Neuronal stem cell (in vitro differentiated cells): ENCODE data around the gene ZNF124.
"Not testable (repeated sequence)": the region's sequence is repeated elsewhere in the genome, so short reads cannot be mapped to it uniquely, and the experiment has no call there.

Source experiments
- DNase-seq: peaks from one replicate; pipeline ENCODE4 v3.0.0-alpha.2; 2013; ENCODE audit warnings: low spot score
- H2AFZ ChIP-seq: one replicate; pipeline ENCODE4 v1.6.1; 2013; ENCODE audit warnings: mild to moderate bottlenecking, low read length, inconsistent platforms
- H2AK5ac ChIP-seq: 2 replicates; pipeline ENCODE4 v1.6.1; 2013; ENCODE audit warnings: low read depth, mild to moderate bottlenecking, inconsistent platforms, low read length, moderate library complexity, mixed read lengths
- H2BK120ac ChIP-seq: 2 replicates; pipeline ENCODE4 v1.6.1; 2013; ENCODE audit warnings: low read depth, mild to moderate bottlenecking, inconsistent platforms, low read length, moderate library complexity, mixed read lengths
- H2BK12ac ChIP-seq: one replicate; pipeline ENCODE4 v1.6.1; 2013; ENCODE audit warnings: low read length, inconsistent platforms
- H2BK15ac ChIP-seq: 2 replicates; pipeline ENCODE4 v1.6.1; 2013; ENCODE audit warnings: mild to moderate bottlenecking, low read length, inconsistent platforms, mixed read lengths
- H2BK5ac ChIP-seq: one replicate; pipeline ENCODE4 v1.6.1; 2013; ENCODE audit warnings: inconsistent platforms, mild to moderate bottlenecking, low read length, moderate library complexity
- H3K14ac ChIP-seq: one replicate; pipeline ENCODE4 v1.6.1; 2013; ENCODE audit warnings: low read length, inconsistent platforms
- H3K18ac ChIP-seq: 2 replicates; pipeline ENCODE4 v1.6.1; 2013; ENCODE audit warnings: low read length, inconsistent platforms
- H3K23ac ChIP-seq: 2 replicates; pipeline ENCODE4 v1.6.1; 2013; ENCODE audit warnings: low read depth, mild to moderate bottlenecking, mixed read lengths, low read length, inconsistent platforms; ENCODE audit not compliant: poor library complexity
- H3K27ac ChIP-seq: replicated peaks from 3 replicates; pipeline ENCODE4 v1.5.1; 2013; ENCODE audit warnings: low read length, inconsistent platforms
- H3K27me3 ChIP-seq, 3 experiments: 2 replicates each; pipeline ENCODE4 v1.6.1; 2013; ENCODE audit warnings: low read length in 3 of 3, mild to moderate bottlenecking in 2 of 3, inconsistent platforms in 1 of 3, low read depth in 1 of 3, mixed read lengths in 1 of 3, moderate library complexity in 1 of 3; ENCODE audit not compliant: control insufficient read depth in 3 of 3, insufficient read depth in 3 of 3
- H3K36me3 ChIP-seq, 2 donors: replicated peaks in 1 of 2; 2 replicates each; pipeline ENCODE4 v1.6.1; 2013; ENCODE audit warnings: low read length in 2 of 2; ENCODE audit not compliant: control insufficient read depth in 2 of 2, insufficient read depth in 2 of 2
- H3K4ac ChIP-seq: 2 replicates; pipeline ENCODE4 v1.6.1; 2013; ENCODE audit warnings: inconsistent platforms, mild to moderate bottlenecking, low read length, moderate library complexity
- H3K4me1 ChIP-seq, 2 donors: 1 replicate in 1 of 2; 2 replicates in 1 of 2; pipeline ENCODE4 v1.6.1; 2013; ENCODE audit warnings: low read length in 2 of 2, low read depth in 1 of 2; ENCODE audit not compliant: control insufficient read depth in 2 of 2, insufficient read depth in 1 of 2
- H3K4me2 ChIP-seq: one replicate; pipeline ENCODE4 v1.6.1; 2013; ENCODE audit warnings: mild to moderate bottlenecking, low read length, inconsistent platforms; ENCODE audit not compliant: insufficient read depth, poor library complexity, severe bottlenecking
- H3K4me3 ChIP-seq, 2 donors: 2 replicates each; pipeline ENCODE4 v1.5.1; 2013; ENCODE audit warnings: low read length in 2 of 2, mild to moderate bottlenecking in 2 of 2, inconsistent platforms in 1 of 2, moderate library complexity in 1 of 2
- H3K79me1 ChIP-seq: one replicate; pipeline ENCODE4 v1.6.1; 2013; ENCODE audit warnings: low read depth, mild to moderate bottlenecking, inconsistent platforms, low read length, moderate library complexity
- H3K9ac ChIP-seq: one replicate; pipeline ENCODE4 v1.6.1; 2013; ENCODE audit warnings: mild to moderate bottlenecking, low read depth, low read length, inconsistent platforms; ENCODE audit not compliant: poor library complexity
- H3K9me3 ChIP-seq, 2 donors: replicated peaks in 1 of 2; 2 replicates each; pipeline versions ENCODE3 to v1.6.1; 2013; ENCODE audit warnings: low read length in 2 of 2, mild to moderate bottlenecking in 2 of 2, inconsistent platforms in 1 of 2, low read depth in 1 of 2, mixed read lengths in 1 of 2, moderate library complexity in 1 of 2; ENCODE audit not compliant: control insufficient read depth in 2 of 2, insufficient read depth in 1 of 2
- H4K8ac ChIP-seq: one replicate; pipeline ENCODE4 v1.6.1; 2013; ENCODE audit warnings: low read depth, mild to moderate bottlenecking, inconsistent platforms, low read length, moderate library complexity
- H4K91ac ChIP-seq: one replicate; pipeline ENCODE4 v1.6.1; 2013; ENCODE audit warnings: low read length, low read depth, mild to moderate bottlenecking, inconsistent platforms; ENCODE audit not compliant: poor library complexity
- WGBS, 2 donors: extraction: QIAGEN DNeasy Blood & Tissue Kit; methylation state at CpG; one replicate each; pipeline ENCODE4 v1.1.7; 2013; ENCODE audit warnings: missing lambda C conversion rate in 2 of 2, mixed read lengths in 1 of 2; ENCODE audit not compliant: insufficient read length in 2 of 2, insufficient replicate concordance in 1 of 2; ENCODE audit errors: extremely low coverage in 2 of 2; 5-methylcytosine and 5-hydroxymethylcytosine counted together

The ZNF124 gene

GRCh38 chr1:247147120-247147519 is 24.7 kb downstream of the ZNF124 start:
- H3K4ac ChIP-seq, H3K23ac ChIP-seq, H2BK5ac ChIP-seq, H2BK120ac ChIP-seq, H3K4me2 ChIP-seq, H4K8ac ChIP-seq, H3K18ac ChIP-seq, H2AK5ac ChIP-seq, H4K91ac ChIP-seq, H3K27me3 ChIP-seq, H2BK15ac ChIP-seq, H3K4me3 ChIP-seq, H3K14ac ChIP-seq, H3K79me1 ChIP-seq, DNase-seq, H3K4me1 ChIP-seq, H3K9ac ChIP-seq, H2AFZ ChIP-seq, H3K27ac ChIP-seq, H2BK12ac ChIP-seq: not testable (repeated sequence)
- Histone ChIP-seq H3K9me3 (peaks cover 28 to 89% of the 10 kb centered on the region in 2 donors), H3K36me3 (peaks cover 8 to 62% of the 10 kb centered on the region in 2 donors)
- WGBS, 2 donors, result no CpG with 5 or more reads among the region's 10 CpGs

GRCh38 chr1:247146671-247147070 is 25.1 kb downstream of the ZNF124 start:
- Histone ChIP-seq H3K18ac (no peak overlapping the region), H4K8ac (no peak overlapping the region), H2BK15ac (no peak overlapping the region), H3K14ac (no peak overlapping the region), H3K36me3 (peaks cover 10 to 62% of the 10 kb centered on the region in 2 donors), H3K4me3 (no peak overlapping the region), H3K27ac (no peak overlapping the region), H2BK5ac (no peak overlapping the region), H4K91ac (no peak overlapping the region), H2BK120ac (no peak overlapping the region), H3K27me3 (no peaks in the 10 kb centered on the region), H2AFZ (no peak overlapping the region), H3K4ac (no peak overlapping the region), H2BK12ac (no peak overlapping the region), H3K9ac (no peak overlapping the region), H3K4me1 (no peaks in the 10 kb centered on the region), H3K23ac (no peak overlapping the region), H2AK5ac (no peak overlapping the region), H3K79me1 (no peaks in the 10 kb centered on the region), H3K4me2 (no peak overlapping the region), H3K9me3 (peaks cover 31 to 90% of the 10 kb centered on the region in 2 donors)
- DNase-seq, result no peak
- WGBS, 2 donors, result no CpG with 5 or more reads among the region's 3 CpGs

GRCh38 chr1:247145279-247145678 is 26.5 kb downstream of the ZNF124 start:
- Histone ChIP-seq H3K79me1 (no peaks in the 10 kb centered on the region), H4K8ac (no peak overlapping the region), H3K14ac (no peak overlapping the region), H3K9ac (no peak overlapping the region), H3K27me3 (no peaks in the 10 kb centered on the region), H3K18ac (no peak overlapping the region), H3K23ac (no peak overlapping the region), H2BK120ac (no peak overlapping the region), H2BK5ac (no peak overlapping the region), H3K27ac (no peak overlapping the region), H3K4me3 (no peak overlapping the region), H3K4me1 (no peaks in the 10 kb centered on the region), H2BK12ac (no peak overlapping the region), H2BK15ac (no peak overlapping the region), H3K4me2 (no peak overlapping the region), H2AK5ac (no peak overlapping the region), H2AFZ (no peak overlapping the region), H4K91ac (no peak overlapping the region), H3K9me3 (peaks cover 42 to 92% of the 10 kb centered on the region in 2 donors), H3K36me3 (peaks cover 18 to 63% of the 10 kb centered on the region in 2 donors), H3K4ac (no peak overlapping the region)
- no CpG with 5 or more reads among the region's 6 CpGs for WGBS, 2 donors
- DNase-seq, result no peak

GRCh38 chr1:247139557-247139956 is 32.3 kb downstream of the ZNF124 start:
- H3K23ac ChIP-seq, H3K14ac ChIP-seq, H2BK12ac ChIP-seq, H3K9ac ChIP-seq, H3K27ac ChIP-seq, H2BK15ac ChIP-seq, H4K8ac ChIP-seq, H3K4me3 ChIP-seq, H3K4me1 ChIP-seq, H3K27me3 ChIP-seq, DNase-seq, H2AFZ ChIP-seq, H3K4me2 ChIP-seq, H3K18ac ChIP-seq, H2BK5ac ChIP-seq, H2AK5ac ChIP-seq, H4K91ac ChIP-seq, H3K79me1 ChIP-seq, H3K4ac ChIP-seq, H2BK120ac ChIP-seq: not testable (repeated sequence)
- H3K9me3 ChIP-seq, result peaks cover 22 to 62% of the 10 kb centered on the region in 2 donors
- peaks cover 11 to 20% of the 10 kb centered on the region in 2 donors for H3K36me3 ChIP-seq
